ENCODE data around the gene MED12L.

MED12L gene

DNA sequence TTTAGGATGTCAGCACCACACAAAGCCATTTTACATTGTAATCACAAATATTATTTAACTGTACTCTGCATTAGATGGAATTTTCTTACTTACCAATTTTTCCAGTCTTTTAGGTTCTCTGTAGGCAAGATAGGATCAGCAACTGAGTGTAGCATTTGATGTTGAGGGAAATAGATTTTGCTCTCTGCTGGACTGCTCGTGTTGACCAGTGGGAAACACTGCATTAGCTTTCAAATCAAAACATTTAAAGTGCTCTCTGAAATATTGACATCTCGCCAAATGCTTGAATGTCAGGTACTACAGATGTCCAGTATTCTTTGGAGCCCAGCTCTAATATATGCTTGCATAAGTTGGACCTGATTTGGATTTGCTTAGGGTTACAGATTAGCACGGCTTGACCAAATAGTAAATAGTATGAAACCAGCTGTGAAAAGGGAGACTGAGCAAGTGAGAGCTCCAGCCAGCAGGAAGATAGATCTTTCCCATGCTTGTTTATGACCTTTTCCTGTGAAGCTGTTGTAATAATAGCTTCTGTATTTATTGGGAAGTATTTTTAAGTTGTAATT, 163.4 kb downstream of the MED12L start:
- no peak for DNase-seq (ENCODE audit: extremely low spot score)
- ChIA-PET POLR2A (no interaction called here), CTCF (interaction anchor here (0.9 kb wide), 1 partner anchor 35 kb away, joined by 3 read pairs; no protein-coding TSS in a partner anchor)
- no peak for TF ChIP-seq CTCF (IDR thresholded peaks at IDR 0.05; ENCODE audit: control extremely low read depth, extremely low read depth, low read depth, missing control alignments)

- TF ChIP-seq CTCF (IDR thresholded peaks at IDR 0.05; ENCODE audit: control extremely low read depth, extremely low read depth, low read depth, missing control alignments), result no peak
- POLR2A ChIA-PET, result no interaction called here
- CTCF ChIA-PET, result interaction anchor here (0.7 to 2.1 kb wide), 4 partner anchors 11 to 945 kb away, joined by 3 to 11 read pairs (median 5); no protein-coding TSS in a partner anchor
- no peak for DNase-seq (ENCODE audit: extremely low spot score)
Measured at GRCh38 chr3:151256749-151257148, 171.3 kb downstream of the MED12L start.

GRCh38 chr3:151259664-151260063, 174.2 kb downstream of the MED12L start:
- DNase-seq (ENCODE audit: extremely low spot score), result no peak
- POLR2A ChIA-PET, result no interaction called here
- TF ChIP-seq CTCF (IDR thresholded peaks at IDR 0.05; ENCODE audit: control extremely low read depth, extremely low read depth, low read depth, missing control alignments), result no peak
- CTCF ChIA-PET, result interaction anchor here (1.8 kb wide), 1 partner anchor 91 kb away, joined by 7 read pairs; no protein-coding TSS in a partner anchor

GRCh38 chr3:151262871-151263525, 177.5 kb downstream of the MED12L start:
- TF ChIP-seq CTCF (IDR thresholded peaks at IDR 0.05; ENCODE audit: control extremely low read depth, extremely low read depth, low read depth, missing control alignments), result no peak
- DNase-seq (ENCODE audit: extremely low spot score), result no peak
- CTCF ChIA-PET, result interaction anchor here (1.2 to 1.7 kb wide), 7 partner anchors 9 to 95 kb away, joined by 3 to 6 read pairs (median 4); no protein-coding TSS in a partner anchor
- POLR2A ChIA-PET, result no interaction called here

GRCh38 chr3:151264605-151265004, 179.1 kb downstream of the MED12L start:
- no peak for DNase-seq (ENCODE audit: extremely low spot score)
- ChIA-PET POLR2A (no interaction called here), CTCF (interaction anchor here (0.9 to 1.0 kb wide), 2 partner anchors 9 to 36 kb away, joined by 3 to 4 read pairs; no protein-coding TSS in a partner anchor)
- no peak for TF ChIP-seq CTCF (IDR thresholded peaks at IDR 0.05; ENCODE audit: control extremely low read depth, extremely low read depth, low read depth, missing control alignments)

DNA sequence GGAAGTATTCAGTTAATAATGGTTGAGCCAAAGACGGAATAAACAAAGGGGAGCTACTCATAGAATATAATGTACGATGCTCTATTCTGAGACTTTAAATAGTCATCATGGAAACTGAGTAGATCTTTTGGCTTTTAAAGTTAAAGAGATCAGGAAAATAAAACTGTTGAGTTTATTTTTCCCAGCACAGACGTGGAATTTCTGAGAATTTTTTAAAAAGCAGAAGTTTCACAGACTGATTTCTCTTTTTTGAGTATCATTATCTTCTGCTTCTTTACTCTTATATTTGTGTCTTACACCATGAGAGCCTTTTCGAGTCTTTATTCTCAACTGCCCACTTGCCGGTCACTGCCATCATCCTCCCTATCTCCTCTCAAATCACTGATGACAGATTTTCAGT, 179.7 kb downstream of the MED12L start:
- POLR2A ChIA-PET, result interaction anchor here (0.6 kb wide), 1 partner anchor 1226 kb away, joined by 3 read pairs; no protein-coding TSS in a partner anchor
- CTCF ChIA-PET, result interaction anchor here (3.4 kb wide), 1 partner anchor 14 kb away, joined by 24 read pairs; the partner anchor contains the start of gene P2RY14
- no peak for TF ChIP-seq CTCF (IDR thresholded peaks at IDR 0.05; ENCODE audit: control extremely low read depth, extremely low read depth, low read depth, missing control alignments)
- DNase-seq (ENCODE audit: extremely low spot score), result no peak

Measured in GM10248 (cell line).